ENCODE results near the gene CELA2A.
A peak's percentile ranks its signal among the peaks of the same experiment; 100 is the strongest.
"Not testable (repeated sequence)": the region's sequence is repeated elsewhere in the genome, so short reads cannot be mapped to it uniquely, and the experiment has no call there.

CELA2A gene

DNA sequence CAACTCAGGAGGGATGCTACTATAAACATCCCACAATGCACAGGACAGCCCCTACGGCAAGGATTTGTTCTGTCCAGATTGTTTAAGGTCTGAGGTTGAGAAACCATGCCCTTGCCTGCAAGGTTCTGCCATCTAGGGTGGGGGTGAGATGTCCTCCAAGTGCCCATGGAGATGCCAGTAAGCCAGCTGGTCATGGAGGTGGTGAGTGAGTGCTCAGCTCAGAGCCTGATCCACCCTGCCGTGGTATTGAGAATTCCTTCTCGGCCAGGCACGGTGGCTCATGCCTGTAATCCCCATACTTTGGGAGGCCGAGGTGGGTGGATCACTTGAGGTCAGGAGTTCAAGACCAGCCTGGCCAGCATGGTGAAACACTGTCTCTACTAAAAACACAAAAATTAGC, 31.6 kb upstream of the CELA2A start:
- no peak for DNase-seq (ENCODE audit: low read depth in 3 of 3)

DNA sequence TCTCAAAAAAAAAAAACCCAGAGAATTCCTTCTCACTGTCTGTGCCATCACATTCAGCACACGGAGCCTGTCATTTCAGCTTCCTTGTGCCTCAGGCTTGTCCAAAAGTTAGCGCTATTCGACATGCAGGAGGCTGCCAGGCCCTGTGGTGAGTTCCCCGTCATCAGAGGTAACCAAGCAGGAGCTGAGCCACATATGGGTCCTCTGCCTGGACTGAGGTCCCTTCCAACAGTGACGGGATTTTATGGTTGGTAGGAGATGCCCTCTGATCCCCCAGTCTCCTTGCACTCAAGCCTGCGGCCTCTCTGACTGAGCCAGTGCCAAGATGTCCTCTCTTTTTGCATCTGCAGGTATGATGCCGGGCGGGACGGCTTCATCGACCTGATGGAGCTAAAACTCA, 31.0 kb upstream of the CELA2A start:
- no peak for DNase-seq (ENCODE audit: low read depth in 3 of 3)

DNA sequence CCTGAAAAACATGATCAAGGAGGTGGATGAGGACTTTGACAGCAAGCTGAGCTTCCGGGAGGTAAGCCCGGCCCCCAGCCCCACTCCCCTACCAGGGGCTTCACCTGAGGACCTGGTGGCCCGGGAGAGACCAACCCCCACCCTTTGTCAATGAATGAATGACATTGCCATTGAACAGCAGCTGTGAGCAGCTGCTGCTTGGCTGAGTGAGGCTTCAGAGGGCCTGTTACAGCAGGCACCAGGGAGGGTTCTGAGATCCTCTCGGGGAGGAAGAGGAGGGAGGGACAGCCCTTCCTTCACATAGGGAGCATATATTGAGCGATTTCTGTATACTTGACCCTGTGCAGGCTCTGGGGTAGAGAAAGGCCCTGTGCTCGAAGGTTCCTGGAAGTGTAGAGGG, 30.6 kb upstream of the CELA2A start:
- DNase-seq (ENCODE audit: low read depth in 3 of 3): no peak

DNA sequence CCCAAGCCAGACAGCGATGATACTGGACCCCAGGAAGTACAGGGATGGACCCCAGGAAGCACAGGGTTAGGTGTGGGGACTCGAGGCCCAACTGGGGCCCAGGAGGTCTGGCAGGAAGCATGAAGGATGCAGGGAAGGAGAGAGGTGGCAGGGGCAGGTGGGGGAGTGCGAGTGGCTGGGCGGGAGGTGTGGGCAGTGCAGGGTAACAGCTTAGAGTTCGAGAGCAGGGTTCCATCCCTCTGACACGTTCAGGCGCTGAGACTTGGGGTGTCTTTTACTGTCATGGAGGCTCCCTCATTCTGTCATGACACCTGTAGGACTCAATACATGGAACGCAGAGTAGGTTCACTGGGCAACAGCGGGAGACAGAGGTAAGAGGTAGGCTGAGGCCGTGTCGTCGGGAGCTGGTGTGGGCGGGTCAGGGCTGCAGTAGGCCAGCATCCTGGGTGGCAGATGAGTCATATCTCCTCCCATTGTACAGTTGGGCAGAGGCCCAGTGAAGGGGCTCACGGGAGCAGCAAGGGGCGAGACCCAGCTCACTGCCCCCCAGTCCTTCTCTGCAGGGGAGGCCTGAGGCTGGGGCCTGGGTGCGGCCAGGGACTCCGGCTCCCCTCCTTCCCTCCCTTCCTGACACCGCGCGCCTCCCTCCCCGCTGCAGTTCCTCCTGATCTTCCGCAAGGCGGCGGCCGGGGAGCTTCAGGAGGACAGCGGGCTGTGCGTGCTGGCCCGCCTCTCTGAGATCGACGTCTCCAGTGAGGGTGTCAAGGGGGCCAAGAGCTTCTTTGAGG, 29.8 kb upstream of the CELA2A start:
- DNase-seq (ENCODE audit: low read depth in 3 of 3): no peak

DNA sequence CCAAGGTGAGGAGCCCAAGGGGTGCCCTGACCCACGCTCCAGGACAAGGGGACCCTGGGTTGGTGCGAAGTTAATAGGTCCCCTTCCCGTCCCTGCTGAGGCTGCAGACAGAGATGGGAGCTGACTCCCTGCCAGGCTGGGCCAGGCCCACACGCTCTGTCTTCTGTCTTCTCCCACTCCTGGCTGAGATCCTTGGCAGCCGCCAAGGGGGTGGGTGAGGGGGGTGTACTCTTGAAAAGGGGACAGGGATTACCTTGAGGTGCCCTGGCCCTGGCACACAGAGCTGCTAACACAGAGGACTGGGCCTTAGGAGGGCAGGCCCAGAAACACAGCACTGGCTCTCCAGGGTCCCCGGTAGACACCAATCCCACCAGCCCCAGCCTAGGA, 29.3 kb upstream of the CELA2A start:
- DNase-seq (ENCODE audit: low read depth in 3 of 3): no peak

DNA sequence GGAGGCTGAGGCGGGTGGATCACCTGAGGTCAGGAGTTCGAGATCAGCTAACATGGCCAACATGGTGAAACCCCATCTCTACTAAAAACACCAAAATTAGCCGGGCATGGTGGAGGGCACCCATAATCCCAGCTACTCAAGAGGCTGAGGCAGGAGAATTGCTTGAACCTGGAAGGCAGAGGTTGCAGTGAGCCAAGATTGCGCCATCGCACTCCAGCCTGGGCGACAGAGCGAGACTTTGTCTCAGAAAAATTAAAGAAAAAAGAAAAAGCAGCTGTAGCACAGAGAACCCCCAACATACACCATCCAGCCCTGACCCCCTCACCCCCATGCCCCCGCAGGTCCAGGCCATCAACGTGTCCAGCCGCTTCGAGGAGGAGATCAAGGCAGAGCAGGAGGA, 28.3 kb upstream of the CELA2A start:
- not testable (repeated sequence) for DNase-seq (ENCODE audit: low read depth in 3 of 3)

DNA sequence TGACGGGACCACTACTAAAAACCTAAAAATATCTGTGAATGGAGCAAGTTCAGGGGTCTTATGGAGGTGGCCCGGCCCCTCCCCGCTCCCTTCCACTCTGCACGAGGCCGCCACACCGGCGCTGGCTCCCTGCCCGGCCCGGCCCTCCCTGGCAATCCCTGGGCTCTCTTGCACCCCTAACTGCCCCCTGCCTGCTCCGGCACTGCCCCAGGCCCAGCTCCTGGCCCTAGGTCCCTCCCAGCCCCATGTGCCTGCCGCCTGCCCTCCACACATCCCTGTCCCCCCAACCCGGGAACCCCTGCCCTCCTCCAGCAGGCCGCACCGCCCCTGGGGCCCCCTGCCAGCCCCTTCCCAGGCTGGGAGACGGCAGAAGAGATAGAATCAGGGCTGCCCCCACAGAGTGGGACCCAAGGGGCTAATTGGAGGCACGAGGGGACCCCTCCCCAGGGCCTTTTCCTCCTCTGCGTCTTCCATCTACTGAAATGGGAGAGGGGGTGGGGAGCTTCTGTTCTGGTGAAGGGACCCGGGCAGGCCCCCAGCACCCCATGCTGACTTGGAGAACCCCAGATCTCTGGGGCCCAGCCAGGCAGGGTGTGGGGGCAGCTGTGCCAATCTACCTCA, 27.6 kb upstream of the CELA2A start:
- no peak for DNase-seq (ENCODE audit: low read depth in 3 of 3)

DNA sequence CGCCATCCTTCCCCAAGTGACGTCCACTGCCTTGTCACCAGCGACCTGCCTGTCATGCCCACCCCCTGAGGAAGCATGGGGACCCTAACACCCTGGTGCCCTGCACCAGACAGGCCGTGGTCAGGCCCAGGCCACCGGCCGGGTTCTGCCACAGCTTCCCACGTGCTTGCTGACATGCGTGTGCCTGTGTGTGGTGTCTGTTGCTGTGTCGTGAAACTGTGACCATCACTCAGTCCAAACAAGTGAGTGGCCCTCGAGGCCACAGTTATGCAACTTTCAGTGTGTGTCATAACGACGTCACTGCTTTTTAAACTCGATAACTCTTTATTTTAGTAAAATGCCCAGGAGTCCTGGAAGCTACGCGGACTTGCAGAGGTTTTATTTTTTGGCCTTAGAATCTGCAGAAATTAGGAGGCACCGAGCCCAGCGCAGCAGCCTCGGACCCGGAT, 26.8 kb upstream of the CELA2A start:
- DNase-seq (ENCODE audit: low read depth in 3 of 3): no peak

DNA sequence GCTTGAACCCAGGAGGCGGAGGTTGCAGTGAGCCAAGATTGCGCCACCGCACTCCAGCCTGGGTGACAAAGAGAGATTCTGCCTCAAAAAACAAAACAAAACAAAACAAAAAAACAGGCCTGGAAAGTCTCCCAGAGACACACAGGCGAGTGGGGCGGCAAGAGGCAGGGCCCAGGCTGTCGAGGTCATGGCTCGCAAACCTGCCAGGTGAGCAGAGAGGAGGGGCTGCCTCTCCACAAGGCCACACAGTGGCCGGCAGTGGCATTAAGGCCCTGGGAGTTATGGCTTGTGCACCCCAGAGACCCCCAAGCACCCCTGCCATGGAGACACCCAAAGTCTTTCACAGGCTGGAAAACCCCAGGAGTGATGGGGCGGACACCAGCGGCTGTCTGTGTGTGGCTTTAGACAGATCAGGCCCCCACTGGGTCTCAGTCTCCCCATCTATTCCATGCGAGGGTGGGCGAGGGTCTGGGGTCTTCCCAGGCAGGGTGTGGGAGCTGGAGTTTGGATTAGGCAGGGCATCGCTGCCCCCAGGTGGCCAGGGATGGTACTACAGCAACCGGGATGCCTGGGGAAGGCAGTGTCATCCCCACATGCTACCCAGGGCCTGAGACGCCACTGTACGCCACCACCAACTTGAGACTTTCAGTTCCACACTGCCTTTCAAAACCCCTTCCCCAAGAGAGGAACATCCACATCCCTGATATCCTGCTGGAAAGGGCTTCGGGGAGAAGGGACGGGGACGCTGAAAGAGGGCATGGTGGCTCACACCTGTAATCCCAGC, 25.6 kb upstream of the CELA2A start:
- peak; percentile 59 to 70 (median 61) for DNase-seq (ENCODE audit: low read depth in 3 of 3)

DNA sequence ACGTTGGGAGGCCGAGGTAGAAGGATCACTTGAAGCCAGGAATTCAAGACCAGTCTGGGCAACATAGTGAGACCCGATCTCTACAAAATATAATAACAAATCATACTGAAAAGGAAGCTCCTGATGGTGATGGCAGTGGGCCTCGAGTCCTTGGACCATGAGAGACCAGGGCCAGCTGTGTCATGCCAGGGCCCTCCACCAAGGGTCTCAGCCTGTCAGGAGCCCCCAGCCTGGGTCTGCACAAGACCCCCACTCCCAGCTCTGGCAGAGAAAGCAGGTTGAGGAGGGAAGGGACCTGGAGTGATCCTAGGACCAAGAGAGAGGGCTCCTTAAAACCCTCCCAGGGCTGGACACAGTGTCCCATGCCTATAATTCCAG, 25.0 kb upstream of the CELA2A start:
- DNase-seq (ENCODE audit: low read depth in 3 of 3): no peak

DNA sequence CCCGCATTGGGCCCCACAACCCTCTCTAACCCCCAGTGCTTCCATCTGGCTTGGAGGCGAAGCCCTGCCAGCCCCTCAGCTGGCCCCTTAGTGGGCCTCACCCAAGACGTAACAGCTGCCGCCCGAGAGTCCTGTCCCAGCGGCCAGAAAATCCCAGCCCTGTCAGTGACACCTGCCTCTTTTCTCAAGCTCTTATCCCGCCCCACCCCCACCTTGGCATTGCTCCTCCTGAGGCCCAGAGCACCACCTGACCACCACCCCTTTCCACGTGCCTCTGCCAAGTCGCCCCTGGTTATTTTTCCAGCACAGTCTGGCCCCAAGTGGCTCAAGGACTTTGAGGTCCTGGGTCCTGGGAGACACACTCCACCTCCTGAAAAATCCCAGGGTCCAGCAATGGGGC, 24.2 kb upstream of the CELA2A start:
- DNase-seq (ENCODE audit: low read depth in 3 of 3): no peak

DNA sequence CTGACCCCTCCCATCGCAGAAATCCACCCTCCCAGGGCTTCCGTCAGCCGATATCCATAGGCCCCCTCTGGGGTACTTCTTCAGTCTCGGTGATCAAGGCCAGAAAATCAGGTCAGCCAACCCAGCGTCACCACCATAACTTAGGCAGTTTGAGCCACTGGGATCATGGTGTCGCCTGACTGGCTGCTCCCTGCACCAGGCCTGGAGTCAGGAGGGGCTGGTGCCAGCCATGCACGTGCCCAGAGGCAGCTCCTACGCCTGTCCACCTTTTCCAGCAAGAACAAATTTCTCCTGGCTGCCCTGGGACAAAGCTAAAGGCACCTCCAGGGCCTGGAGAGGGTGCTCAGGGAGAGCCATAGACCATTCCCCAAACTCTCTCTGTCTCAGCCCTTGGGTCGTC, 23.1 kb upstream of the CELA2A start:
- DNase-seq (ENCODE audit: low read depth in 3 of 3): no peak

DNA sequence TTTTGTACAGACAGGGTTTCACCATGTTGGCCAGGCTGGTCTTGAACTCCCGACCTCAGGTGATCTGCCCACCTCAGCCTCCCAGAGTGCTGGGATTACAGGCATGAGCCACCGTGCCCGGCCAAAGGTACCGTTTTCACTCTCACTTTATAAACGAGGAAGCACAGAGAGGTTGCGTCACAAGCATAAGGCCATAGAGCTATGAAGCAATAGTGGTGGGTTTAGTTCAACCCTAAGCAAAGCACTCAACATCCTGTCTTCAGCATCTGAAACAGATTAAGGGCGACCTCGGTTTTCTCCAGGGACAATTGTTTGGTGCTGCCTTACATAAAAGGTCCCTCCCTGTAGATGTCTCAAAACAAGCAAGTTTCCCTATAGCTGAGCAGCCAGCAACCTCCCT, 21.8 kb upstream of the CELA2A start:
- not testable (repeated sequence) for DNase-seq (ENCODE audit: low read depth in 3 of 3)

DNA sequence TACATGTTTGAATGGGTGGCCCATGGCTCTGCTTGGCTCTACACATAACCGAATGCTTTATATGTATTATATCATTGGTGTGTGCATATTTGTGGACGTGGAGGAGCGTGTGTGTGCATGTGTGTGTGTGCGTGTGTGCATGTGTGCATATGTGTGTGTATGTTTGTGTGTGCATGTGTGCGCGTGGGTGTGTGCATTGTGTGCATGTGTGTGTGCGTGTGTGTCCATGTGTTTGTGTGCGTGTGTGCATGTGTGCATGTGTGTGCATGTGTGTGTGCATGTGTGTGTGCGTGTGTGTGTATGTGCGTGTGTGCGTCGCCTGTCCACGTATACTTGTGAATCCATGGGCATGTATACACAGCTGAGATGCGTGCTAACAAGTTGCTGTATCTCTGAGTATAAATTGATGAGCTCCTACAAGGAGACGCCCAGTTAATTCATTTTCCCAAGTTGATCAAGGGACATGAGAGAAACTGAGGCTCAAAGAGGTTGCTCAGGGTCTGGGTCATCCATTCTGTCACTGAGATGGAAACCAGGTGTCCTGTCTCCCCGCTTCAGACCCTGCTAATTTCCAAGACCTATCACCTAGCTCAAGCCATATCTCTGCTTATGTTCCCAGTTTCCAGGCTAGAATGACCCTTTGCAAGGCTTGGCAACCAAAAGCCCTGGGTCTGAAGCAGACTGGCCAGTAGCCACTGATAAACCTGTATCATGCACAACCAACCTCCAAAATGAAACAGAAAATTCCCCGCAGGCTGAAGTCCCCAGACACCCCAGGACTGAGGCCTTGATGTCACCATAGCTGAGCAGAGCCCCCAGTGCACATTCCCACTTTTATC, 21.1 kb upstream of the CELA2A start:
- no peak for DNase-seq (ENCODE audit: low read depth in 3 of 3)

DNA sequence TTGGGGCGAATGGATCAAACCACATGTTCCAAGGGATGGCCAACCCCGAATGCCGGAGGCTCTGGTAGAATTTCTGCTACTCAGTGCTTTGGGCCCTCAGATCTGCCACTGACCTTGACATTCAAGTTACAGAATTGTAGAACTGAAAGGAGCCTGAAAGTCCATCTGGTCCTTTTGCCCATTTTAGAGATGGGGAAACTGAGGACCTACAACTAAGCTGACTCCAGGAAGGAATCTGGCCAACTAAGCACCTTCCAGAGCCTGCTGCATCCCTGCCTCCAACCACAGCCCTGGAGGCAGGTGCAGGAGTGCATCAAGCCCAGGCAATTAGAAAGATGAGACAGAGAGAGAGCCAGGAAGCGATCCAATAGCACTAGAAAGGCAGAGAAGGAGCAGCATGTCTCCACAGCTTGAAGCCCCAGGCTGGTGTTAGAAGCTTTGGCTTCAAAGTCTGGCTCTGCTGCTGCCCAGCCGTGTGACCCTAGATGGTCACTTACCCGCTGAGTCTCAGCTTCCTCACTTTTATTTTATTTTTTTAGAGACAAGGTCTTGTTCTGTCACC, 19.6 kb upstream of the CELA2A start:
- no peak for DNase-seq (ENCODE audit: low read depth in 3 of 3)

DNA sequence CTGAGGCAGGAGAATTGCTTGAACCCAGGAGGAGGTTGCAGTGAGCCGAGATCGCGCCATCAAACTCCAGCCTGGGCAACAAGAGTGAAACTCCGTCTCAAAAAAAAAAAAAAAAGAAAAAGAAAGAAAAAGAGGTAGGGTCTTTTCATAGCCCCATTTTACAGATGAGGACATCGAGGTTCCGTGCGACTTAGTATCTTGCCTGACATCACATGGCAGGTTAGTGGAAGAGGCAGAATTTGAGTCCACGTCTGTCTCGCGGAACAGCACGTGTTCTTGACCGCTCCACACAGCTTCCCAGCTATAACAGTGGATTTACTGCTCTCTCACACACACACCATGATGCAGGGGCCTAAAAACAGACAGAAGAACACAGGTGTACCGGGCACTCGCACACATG, 17.2 kb upstream of the CELA2A start:
- no peak for DNase-seq (ENCODE audit: low read depth in 3 of 3)

DNA sequence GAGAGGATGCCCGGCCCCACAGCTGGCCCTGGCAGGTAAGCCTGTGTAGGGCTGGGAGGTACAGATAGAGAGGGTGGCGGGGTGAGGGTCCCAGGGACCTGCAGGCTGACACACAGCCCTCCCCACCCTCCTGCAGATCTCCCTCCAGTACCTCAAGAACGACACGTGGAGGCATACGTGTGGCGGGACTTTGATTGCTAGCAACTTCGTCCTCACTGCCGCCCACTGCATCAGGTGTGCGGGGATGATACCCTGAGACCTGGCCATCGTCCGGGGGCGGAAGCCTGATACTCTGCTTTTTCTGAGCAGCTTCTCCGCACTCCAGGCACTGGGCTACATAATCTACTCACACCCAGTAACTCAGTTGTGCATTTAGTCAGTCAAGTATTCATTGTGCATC, 16.2 kb upstream of the CELA2A start:
- no peak for DNase-seq (ENCODE audit: low read depth in 3 of 3)

DNA sequence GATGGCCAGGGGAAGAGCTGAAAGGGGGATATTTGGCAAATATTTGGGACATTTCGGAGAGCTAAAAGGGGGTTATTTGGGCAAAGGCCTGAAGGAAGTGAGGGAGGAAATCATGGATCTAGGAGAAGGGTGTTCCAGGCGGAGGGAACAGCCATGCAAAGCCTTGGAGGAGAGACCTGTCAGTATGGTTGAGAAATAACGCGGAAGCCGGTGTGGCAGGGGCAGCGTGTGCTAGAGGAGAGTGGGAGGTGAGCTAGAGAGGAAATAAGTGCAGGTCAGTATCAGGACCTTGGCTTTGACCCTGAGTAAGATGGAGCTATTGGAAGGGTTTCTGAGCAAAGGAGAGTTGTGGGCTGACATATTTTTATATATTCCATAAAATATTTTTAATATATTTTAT, 15.3 kb upstream of the CELA2A start:
- no peak for DNase-seq (ENCODE audit: low read depth in 3 of 3)

DNA sequence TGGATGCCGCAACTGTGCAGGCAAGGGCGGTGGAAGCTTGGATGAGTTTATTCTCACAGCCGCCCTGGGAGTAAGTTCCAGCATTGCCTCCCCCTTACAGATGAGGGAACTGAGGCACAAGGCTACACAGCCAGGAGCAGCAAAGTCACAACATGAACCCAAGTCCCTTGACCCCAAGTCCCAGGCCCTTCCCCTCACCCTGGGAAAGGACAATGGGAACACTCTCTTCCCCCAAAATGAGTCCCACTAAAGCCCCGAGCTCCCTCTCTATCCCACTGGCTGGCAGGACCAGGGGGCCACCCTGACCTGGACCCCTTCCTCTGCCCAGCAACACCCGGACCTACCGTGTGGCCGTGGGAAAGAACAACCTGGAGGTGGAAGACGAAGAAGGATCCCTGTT, 14.4 kb upstream of the CELA2A start:
- DNase-seq (ENCODE audit: low read depth in 3 of 3): no peak

DNA sequence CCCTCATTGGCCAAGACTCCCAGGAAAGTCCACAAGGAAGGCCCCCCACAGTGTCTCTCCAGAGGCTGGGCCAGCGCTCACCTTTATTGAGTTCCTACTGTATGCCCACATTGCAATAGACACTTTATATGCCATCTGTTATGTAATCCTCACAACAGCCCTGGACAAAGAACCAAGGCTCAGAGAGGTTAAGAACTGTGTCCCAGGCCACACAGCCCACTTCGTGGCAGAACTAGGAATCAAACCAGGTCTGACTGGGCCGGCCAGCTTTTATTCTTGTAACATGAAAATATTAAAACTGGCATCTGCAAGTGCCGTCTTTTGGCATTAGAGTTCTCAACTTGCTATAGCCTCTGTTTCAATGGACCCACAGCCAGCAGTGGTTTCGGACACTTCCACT, 13.8 kb upstream of the CELA2A start:
- no peak for DNase-seq (ENCODE audit: low read depth in 3 of 3)

DNA sequence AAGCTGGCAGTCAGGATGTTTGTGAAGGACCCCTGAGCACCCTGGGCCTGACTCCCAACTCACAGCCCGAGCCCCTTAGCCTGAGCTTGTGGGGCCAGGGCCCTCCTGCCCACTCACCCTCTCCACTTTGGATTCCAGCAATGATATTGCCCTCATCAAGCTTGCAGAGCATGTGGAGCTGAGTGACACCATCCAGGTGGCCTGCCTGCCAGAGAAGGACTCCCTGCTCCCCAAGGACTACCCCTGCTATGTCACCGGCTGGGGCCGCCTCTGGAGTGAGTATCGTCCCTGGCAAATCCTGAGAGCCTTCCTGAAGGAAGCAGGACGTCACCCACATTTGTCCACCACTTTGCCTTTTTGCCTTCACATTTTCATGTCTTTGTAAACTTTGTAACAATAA, 13.3 kb upstream of the CELA2A start:
- no peak for DNase-seq (ENCODE audit: low read depth in 3 of 3)
